Measurements from ENCODE around the gene FKBP10. TPM values are rescaled to one million over a fixed set of nuclear protein-coding genes. Genes with fewer than 3 reads are reported as not detected.
"Not testable (repeated sequence)": the region's sequence is repeated elsewhere in the genome, so short reads cannot be mapped to it uniquely, and the experiment has no call there.

Gene FKBP10
- total RNA-seq, 1 experiment from 2014 or later = 131 TPM

DNA sequence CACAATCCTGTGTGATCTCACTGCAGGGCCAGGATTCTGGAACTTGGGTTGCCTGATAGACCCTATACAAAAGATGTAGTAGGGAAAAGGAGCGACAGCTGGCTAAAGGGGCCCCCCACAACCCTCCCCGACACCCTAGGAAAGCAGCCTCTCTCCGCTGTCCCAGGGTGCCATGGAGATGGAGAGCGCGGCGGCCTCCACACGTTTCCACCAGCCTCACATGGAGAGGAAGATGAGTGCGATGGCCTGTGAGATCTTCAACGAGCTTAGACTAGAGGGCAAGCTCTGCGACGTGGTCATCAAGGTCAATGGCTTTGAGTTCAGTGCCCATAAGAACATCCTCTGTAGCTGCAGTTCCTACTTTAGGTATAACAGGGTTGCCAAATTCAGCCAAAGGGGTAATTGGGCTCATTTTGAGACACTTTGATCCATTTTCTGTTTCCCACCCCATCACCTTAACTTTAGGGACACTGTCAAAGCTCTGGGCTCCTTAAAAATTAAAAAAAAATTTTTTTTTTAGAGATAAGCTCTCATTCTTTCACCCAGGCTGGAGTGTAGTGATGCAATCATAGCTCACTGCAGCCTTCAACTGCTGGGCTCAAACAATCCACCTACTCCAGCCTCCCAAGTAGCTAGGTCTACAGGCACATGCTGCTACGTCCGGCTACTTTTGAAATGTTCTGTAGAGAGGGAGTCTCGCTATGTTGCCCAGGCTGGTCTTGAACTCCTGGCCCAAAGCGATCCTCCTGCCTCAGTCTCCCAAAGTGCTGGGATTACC, 25.1 kb downstream of the FKBP10 start, which contains the start of gene KLHL10:
KLHL10 (plus strand) TSS at position 65 of the 778 bp plus-strand sequence; CDS start at position 173, 108 bp downstream.
- DNase-seq (ENCODE audit: low spot score) = no peak

GRCh38 chr17:41839448-41839847, 26.6 kb downstream of the FKBP10 start:
- not testable (repeated sequence) for DNase-seq (ENCODE audit: low spot score)

DNA sequence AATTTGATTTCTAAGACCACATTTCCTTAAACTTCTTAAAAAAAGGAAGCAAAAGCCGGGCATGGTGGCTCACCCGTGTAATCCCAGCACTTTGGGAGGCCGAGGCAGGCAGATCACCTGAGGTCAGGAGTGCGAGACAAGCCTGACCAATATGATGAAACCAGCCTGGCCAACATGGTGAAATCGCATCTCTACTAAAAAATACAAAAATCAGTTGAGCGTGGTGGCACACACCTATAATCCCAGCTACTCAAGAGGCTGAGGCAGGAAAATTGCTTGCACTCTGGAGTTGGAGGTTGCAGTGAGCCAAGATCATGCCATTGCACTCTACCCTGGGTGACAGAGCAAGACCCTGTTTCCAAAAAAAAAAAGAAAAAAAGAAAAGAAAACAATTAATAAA, 28.0 kb downstream of the FKBP10 start:
- not testable (repeated sequence) for DNase-seq (ENCODE audit: low spot score)

DNA sequence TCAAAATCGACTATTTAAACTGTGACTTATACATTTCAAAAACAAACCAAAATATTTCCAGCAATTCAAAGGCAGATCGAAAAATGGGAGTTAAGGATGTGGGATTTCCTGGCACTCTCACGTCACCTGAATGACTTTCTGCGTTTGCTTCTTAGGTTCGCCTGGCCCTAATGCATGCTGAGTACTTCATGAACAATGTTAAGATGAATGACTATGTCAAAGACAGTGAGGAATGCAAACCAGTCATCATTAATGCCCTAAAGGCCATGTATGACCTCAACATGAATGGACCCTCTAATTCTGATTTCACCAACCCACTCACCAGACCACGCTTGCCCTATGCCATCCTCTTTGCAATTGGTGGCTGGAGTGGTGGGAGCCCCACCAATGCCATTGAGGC, 32.2 kb downstream of the FKBP10 start:
- DNase-seq (ENCODE audit: low spot score) = no peak

- DNase-seq (ENCODE audit: low spot score) = no peak
Measured at GRCh38 chr17:41848788-41849187, 36.0 kb downstream of the FKBP10 start.

- no peak for DNase-seq (ENCODE audit: low spot score)
Measured at GRCh38 chr17:41849251-41849990, 36.6 kb downstream of the FKBP10 start.

DNA sequence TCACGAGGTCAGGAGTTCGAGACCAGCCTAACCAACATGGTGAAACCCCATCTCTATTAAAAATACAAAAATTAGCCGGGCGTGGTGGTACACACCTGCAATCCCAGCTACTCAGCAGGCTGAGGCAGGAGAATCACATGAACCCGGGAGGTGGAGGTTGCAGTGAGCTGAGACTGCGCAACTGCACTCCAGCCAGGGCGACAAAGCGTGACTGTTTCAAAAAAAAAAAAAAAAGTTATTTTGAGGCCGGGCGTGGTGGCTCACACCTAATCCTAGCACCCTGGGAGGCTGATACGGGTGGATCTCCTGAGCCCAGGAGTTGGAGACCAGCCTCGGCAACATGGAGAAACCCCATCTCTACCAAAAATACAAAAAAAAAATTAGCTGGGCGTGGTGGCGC, 38.6 kb downstream of the FKBP10 start:
- DNase-seq (ENCODE audit: low spot score) = not testable (repeated sequence)

DNA sequence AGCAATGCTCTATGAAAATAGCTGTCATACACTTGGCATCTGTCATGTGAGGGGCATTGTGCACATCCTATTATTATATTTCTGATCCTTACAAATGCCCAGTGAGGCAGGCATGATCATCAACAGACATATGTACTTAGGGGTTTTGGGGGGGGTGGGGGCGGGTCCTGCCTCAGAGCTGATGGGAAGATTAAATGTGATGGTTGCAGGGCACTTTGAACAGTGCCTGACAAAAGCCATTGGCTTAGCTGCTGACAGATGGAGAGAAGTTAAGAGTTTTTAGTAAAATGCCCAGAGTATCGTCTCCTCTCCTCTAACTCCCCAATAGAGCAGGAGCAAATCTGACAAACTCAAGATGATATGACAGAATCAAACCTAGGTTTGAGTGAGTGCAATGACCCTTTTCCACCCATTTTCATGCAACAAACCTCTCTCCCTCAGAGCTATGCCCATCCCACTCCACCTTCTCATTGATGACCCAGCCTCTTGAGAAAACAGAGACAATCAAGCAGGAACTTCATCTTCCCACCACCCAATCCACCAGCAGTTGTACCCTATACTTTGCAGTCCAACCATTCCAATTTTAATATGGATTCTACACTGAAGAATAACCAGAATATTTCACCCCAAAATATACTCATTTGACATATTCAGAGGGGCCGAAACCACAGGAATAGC, 47.6 kb downstream of the FKBP10 start:
- DNase-seq (ENCODE audit: low spot score) = no peak

- DNase-seq (ENCODE audit: low spot score) = no peak
Measured at GRCh38 chr17:41863074-41863848, 50.5 kb downstream of the FKBP10 start.

- no peak for DNase-seq (ENCODE audit: low spot score)
Measured at GRCh38 chr17:41864498-41864835, 51.7 kb downstream of the FKBP10 start.

DNA sequence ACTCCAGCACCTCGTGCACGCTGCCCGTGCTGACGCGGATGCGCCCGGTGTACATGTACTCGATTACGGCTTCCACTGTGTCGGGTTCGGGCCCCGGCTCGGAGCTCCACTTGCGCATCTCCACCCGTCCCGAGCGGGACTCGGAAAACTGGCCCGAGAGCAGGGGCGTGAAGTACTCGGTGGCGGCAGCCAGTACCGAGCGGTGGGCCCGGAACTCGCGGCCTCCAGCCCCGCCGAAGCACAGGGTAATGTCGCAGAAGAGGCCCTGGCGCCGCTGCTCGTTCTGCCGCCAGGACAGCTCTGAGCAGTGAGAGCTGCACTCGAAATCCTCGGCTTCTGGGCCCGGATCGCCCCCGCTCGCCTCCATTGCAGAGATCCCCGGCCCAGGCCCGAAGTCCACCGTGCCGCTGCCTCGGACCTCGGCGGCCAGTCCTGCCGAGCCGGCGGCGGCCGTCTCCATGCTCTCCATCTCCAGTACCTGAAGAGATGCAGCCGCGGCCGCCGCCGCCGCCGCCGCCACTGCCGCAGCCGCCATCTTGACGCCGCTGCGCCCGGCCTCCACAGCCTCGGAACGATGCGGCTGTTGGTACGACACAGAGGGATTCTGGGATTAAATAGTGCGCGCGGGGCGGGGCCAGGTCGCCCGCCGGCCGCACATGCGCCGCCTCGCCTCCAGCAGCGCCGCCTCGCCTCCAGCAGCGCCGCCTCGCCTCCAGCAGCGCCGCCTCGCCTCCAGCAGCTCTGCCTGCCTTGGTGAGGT, 52.2 kb downstream of the FKBP10 start, which contains the start of gene KLHL11:
KLHL11 (minus strand) TSS at position 588 of the 760 bp plus-strand sequence; CDS start at position 535, 53 bp downstream.
- DNase-seq (ENCODE audit: low spot score) = peak; percentile 84

DNA sequence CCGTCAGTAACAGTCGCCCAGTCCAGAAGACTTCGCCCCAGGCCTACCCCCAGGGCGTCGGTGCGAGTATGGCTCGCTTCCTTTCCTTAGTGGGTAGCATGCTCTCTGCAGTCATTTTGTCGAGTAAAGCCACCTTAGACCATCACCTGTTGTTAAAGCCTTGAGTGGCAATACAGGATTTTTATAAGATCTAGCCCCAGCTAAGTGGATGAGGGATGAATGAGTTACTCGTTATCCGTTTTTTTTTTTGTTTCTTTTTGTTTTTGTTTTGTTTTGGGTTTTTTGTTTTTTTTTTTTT, 52.7 kb downstream of the FKBP10 start:
- DNase-seq (ENCODE audit: low spot score) = no peak

GRCh38 chr17:41868568-41868967, 55.8 kb downstream of the FKBP10 start:
- DNase-seq (ENCODE audit: low spot score) = no peak

- DNase-seq (ENCODE audit: low spot score) = no peak
Measured at GRCh38 chr17:41869426-41869825, 56.6 kb downstream of the FKBP10 start.

- no peak for DNase-seq (ENCODE audit: low spot score)
Measured at GRCh38 chr17:41870097-41870496, 57.3 kb downstream of the FKBP10 start.

DNA sequence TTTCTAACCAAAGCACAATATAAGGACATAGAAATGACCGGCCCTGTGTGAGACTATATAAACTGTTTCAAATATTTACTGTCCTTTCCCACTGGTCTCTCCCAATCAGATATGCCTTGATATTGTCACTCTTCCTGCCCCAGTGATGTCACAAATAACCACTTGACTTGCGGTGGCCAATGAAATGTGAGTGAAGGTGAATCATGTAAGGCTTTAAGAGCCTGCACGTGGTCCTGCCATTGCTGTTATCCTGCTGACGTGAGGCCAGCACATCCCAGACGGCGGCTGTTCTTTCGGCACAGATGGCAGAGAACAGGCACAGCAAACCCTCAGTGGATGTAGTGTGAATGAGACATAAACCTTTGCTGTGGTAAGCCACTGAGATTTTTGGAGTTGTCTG, 57.8 kb downstream of the FKBP10 start:
- peak; percentile 41 for DNase-seq (ENCODE audit: low spot score)

DNA sequence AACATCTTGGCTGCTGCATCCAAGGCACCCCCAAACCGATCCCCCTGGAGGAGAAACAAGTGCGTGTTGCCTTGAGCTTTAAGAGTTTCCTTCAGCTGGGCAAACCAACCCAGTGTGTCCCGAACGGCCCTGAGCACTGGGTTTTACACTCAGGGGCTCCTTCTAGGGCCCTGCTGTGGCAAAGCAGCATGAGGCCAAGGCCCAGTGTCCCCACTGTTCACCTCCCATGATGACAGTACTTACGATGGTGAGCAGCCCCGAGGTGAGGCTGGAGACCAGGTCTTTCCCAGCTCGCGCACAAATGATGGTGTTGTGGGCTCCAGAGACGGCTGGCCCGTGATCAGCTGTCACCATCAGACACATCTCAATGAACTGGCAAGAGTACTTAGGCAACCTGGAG, 59.0 kb downstream of the FKBP10 start:
- no peak for DNase-seq (ENCODE audit: low spot score)
